Activated CD4-positive, alpha-beta T cell treated with anti-CD3 and anti-CD28 coated beads for 24 hours (primary cell): ENCODE data around the gene CLTCL1.
"Not testable (repeated sequence)": the region's sequence is repeated elsewhere in the genome, so short reads cannot be mapped to it uniquely, and the experiment has no call there.

ENCODE experiments used
- DNase-seq, 2 donors: peaks; one replicate each; pipeline ENCODE4 v3.0.0-alpha.2; 2020; ENCODE audit warnings: low read depth in 2 of 2

Gene CLTCL1

DNA sequence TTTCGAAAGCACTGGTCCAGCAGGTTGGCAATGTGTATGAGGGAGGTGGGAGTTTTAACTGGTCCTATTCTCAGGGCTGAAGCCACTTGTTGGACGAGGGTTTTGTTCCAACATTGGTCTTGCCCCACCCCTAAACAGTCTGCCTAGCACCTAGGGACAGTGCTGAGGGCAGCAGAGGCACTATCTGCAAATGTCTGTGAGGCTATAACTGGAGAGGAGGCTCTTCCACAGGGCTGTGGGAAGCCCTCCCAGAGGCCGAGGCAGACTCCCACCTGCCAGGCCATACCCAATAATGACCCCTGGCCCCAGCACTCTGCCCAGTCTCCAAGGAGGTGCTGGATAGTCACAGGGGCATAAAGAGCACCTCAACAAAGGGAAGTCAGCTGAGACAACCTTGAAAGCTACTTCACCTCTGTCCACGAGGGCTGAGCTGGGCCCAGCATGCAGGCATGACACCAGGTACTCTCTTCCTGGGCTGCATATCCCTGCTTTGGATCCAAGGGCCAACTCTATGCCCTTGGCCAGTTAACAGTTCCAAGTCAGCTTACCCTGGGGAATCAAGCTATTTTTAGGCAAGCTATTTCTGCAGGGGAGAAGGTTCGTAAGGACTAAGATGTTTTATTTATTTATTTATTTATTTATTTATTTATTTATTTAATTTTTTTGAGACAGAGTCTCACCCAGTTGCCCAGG is 72.8 kb downstream of the CLTCL1 start:
- DNase-seq, result no peak

DNA sequence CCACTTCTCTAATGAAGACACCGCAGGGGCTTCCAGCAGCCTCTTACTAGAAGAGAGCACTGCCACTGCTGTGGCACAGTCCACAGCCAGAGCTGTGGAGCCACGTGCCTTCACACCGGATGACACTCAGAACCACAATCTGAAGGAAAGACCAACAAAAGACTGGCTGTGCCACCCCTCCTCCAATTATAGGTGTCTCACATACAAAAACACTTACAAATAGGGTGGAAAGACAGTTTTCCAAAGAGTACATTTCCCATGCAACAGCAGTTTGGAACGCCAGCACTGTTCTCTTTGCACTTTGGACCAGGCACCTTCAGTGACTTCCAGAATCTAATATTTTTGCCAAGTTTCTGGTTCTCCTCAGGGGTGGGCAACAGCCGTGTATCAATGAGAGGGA is 74.9 kb downstream of the CLTCL1 start:
- no peak for DNase-seq

DNA sequence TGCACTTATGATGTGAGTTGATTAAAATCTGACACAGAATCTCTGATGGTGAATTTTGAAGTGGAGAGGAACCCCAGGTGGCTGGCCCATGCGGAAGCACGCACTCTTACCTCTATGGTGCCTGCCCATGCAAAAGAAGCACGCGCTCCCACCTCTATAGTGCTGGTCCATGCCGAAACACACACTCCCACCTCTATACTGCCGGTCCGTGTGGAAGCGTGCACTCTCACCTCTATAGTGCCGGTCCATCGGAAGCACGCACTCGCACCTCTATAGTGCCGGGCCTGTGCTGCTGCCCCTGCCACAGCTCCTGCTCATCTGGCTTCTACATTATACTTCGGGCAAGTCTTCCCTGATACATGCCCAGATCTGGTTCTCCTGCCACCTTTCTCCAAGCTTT is 76.2 kb downstream of the CLTCL1 start:
- no peak for DNase-seq

DNA sequence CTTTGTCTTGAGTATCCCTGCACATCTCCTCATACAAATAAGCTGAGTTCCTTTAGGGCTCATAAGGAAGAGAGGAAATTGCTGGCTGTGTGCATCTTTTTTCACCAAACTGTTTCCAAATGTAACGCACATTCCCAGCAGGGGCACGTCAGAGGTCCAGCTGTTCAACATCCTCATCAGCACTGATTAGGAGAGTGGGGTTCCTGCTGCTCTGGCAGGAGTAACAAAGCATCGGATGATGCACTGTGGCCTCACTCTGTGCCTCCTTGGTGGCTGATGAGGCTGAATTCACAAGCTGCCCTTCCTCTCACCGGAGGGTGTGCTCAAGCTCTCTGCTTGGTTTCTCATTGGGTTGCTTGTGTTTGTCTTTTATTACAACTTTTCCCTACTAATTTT is 77.4 kb downstream of the CLTCL1 start:
- no peak for DNase-seq

DNA sequence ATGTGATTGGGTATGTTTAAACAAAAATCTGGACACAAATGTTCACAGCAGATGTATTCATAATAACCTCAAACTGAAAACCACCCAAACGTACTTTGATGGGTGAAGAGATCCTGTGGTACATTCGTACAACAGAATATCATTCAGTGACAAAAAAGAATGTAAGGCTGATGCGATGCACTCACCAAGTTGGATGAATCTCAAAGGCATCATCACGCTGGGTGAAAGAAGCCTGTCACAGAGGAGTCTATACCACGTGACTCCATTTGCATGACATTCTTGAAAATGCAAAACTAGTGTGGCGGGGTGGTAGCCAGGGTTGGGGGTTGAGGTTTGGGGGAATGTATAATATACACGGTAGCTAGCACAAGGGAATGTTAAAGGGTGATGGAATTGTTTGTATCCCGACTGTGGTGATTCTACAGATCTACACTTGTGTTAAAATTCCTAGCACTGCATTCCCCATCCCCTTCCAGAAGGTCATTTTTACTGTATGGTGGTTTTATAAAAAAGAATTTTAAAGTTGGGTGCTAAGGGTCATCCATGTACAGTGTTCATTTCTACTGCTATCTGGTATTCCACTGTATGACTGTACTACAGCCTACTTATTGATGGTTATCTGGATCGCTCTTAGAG is 78.0 kb downstream of the CLTCL1 start:
- DNase-seq, result no peak

DNA sequence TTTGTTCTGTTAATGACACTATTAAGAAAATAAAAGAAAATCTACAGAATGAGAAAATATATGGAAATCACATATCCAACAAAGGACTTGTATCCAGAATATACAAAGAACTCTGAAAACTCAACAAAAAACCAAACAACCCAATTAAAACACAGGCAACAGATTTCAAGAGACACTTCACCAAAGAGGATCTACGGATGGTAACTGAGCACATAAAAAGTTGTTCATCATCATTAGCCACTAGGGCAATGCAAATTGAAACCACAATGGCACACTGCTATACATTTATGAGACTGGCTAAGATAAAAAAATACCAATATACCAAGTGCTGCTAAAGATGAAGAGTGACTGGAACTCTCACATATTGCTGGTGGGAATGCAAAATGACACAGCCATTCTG is 78.5 kb downstream of the CLTCL1 start:
- no peak for DNase-seq

DNA sequence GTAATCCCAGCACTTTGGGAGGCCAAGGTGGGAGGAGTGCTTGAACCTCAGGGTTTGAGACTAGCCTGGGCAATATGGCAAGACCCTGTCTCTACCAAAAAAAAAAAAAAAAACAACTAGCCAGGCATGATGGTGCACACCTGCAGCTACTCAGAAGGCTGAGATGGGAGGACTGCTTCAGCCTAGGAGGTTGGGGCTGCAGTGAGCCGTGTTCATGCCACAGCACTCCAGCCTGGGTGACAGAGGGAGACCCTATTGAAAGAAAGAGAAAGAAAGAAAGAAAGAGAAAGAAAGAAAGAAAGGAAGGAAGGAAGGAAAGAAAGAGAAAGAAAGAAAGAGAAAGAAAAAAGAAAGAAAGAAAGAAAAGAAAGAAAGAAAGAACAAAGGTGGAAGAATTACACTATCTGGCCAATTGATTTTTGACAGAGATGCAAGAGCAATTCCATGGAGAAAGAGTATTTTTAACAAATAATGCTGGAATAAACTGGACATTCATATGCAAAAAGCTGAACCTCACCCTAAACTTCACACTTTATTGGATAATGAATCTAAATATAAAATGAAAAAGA is 79.1 kb downstream of the CLTCL1 start:
- DNase-seq, result no peak

DNA sequence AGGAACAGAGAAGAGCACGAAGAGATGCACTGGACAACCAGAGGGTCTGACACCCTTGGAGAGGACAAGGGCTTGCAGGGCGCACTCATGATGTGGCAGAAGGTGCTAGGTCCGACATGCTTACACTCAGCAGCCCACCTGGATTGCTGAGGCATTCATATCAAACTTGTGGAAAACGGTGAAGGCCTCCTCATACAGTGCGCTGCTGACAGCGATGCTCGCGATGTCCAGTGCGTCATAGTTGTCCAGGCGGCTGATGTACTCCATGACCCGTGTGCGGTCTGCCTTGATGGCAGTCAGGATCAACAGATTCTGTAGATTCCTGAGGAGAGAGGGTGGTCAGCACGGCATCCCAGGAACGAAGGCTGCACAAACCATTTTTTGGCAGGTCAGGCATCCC is 81.3 kb downstream of the CLTCL1 start:
- DNase-seq, result no peak

DNA sequence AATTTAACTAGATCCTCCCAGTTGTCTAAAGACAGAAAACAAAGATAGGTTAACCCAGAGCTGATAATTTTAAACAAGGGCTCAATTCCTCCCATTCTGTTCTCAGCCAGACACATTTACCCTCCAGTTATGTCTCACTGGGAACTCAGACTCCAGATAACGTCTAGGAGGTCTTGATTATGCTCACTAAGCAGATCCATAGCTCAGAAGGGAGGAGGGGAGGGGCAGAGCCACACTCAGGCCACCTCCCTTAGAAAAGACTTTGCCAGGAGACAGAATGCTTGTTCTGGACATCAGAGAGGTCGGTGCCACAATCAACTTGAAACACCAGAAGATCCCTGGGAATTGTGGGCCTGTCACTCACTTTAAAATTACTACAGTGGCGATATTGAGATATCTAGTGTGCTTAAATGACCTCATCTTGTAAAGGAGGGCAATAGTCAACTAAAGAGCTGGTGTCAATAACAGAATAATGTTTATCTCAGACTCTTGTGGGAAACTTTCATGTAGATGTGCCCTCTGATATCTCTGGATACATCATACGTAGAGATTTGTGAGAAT is 83.2 kb downstream of the CLTCL1 start:
- DNase-seq, result no peak

DNA sequence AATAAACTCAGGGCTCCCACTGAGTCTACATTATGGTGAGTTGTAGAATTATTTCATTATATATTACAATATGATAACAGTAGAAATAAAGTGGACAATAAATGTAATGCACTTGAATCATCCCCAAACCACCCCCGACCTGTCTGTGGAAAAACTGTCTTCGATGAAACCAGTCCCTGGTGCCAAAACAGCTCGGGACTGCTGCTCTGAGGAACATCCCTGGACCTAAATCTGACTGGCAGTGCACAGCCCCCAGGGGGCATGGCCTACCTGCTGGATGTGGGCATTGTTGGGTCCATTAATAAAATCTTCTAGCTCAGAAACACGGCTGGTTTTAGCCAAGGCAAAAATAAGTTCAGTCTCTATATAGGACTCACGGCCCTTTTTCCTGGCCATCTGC is 83.6 kb downstream of the CLTCL1 start:
- DNase-seq, result no peak

DNA sequence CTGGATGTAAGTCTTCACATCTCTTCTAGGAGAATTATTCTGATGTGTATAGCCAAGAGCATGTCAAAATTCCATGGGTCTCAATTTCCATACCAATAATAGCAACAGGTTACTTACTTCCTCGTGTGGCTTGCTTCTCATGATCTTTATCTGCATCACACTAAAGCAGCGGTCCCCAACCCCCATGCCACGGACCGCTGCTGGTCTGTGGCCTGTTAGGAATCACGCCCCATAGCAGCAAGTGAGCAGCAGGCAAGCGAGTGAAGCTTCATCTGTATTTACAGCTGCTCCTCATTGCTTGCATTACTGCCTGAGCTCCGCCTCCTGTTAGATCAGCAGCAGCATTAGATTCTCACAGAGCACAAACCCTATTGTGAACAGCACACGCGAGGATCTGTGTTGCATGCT is 84.1 kb downstream of the CLTCL1 start:
- no peak for DNase-seq

DNA sequence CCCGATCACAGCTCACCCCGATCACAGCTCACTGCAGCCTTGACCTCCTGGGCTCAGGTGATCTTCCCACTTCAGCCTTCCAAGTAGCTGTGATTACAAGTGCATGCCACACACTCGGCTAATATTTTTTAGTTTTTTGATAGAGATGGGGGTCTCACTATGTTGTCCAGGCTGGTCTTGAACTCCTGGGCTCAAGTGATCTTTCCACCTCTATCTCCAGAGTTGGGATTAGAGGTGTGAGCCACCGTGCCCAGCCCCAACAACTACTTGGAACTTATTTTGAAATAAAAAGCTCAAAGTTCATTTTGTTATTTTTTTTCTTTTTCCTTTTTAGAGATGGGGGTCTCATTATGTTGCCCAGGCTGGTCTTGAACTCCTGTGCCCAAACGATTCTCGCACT is 85.2 kb downstream of the CLTCL1 start:
- no peak for DNase-seq

DNA sequence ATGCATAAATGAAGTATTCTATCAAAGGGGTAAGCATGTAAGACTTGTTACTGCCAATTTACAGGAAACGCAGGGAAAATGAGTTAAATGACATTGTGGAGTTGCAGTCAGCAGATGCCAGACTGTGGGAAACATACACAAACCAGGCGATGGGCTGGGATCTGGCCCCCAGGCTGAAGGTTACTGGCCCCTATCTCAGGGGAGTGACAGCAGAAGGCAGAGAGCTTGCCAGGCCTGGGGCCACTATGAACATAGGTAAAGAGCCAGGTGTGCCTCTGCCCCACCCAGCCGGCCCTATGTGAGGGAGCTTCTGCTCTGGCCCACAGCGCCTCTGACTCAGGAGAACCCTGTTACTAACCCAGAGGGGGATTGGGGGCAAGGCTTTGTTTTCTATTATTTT is 86.9 kb downstream of the CLTCL1 start:
- no peak for DNase-seq

DNA sequence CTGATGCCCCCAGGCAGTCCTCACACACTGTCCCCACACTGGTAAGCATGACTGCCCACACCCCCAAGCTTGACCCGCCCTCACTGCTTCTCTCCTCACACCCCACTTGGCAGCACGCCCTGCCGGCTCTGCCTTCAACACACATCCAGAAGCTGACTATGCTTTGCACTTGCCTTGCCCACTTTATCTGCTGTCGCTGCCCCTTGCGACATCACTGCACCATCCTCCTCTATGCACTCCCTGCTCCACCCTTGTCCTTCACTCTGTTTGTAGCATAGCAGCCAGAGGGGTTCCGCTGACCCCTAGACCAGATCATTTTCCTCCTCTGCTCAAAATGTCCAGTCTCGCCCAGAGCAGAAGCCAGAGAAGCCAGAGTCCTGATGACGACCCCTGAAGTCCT is 87.7 kb downstream of the CLTCL1 start:
- no peak for DNase-seq

DNA sequence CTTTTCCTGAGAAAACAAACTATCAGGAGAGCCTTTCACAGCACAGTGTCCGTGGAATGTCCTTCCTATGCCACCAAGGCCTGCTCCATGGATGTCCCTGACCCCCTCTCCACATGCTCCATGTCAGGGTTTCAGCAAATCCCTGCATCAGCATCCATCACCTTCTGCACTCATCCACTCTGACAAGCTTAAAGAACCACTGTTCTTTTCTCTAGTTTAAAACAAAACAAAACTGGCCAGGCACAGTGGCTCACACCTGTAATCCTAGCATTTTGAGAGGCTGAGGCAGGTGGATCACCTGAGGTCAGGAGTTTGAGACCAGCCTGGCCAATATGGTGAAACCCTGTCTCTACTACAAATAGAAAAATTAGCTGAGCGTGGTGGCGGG is 88.7 kb downstream of the CLTCL1 start:
- DNase-seq, result not testable (repeated sequence)

DNA sequence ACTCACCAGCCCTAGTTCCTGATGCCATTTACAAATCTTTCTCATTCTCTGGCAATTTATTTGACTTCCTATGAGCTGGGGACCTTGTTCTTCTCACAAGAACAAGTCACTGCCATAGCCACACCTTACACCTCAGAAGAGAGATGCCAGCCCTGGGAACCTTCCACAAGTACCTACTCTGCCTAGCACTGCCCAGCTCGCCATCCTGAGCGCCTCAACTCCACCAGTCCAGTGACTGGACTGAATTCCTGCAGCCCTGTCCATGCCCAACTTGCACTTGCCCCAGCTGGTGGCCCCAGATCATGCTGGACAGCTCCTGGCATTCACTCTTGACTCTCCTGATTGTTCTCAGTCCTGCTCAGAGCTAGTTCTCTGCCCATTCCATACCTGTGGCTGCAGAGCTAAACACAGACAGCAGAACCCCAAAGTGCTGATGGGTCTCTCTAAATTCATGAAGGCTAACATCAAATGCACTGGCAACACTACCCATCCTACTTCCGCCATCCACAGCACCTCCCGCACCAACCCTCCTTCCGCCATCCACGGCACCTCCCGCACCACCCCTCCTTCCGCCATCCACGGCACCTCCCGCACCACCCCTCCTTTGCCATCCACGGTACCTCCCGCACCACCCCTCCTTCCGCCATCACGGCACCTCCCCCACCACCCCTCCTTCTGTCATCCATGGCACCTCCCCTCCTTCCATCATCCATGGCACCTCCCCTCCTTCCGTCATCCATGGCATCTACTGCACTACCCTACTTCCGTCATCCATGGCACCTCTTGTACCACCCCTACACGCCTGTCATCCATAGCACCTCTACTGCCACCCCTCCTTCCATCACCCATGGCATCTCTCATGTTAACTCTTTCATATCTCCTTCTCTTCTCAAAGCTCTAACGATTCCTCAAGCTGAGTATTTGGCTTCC is 89.4 kb downstream of the CLTCL1 start:
- no peak for DNase-seq

DNA sequence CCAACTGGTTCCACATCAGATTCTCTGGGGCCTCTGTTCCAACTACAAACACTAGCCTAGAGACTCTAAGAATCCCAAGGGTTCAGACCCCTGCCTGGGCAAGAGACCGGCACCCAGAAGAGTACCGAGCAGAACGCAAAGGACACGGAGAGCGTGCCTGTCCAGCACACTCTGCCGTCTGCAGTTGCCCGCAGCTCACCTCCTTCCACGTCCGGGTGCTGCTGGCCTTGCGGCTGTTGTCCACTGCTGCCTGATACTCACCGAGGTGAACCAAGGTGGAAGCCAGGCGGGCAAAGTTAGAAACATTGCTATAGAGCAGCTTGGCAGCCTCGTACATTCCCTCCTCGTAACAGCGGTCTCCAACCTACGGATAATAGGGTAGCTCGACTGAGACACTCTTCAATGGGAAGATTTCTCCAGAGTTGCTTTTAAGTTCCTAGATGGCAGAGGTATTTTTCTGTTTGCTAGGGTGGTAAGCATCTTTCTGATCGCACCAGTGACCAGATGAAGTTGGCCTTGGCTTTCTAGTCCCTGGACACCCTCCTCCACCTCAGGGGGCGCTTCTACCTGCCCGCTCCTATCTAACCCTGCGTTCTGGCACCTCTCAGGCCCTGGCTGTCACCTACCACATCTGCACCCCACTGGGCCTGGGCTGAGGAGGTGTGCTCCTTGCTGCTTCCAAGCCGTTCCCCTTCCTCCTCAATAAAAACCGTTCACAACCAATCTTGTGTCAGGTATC is 90.2 kb downstream of the CLTCL1 start:
- no peak for DNase-seq

DNA sequence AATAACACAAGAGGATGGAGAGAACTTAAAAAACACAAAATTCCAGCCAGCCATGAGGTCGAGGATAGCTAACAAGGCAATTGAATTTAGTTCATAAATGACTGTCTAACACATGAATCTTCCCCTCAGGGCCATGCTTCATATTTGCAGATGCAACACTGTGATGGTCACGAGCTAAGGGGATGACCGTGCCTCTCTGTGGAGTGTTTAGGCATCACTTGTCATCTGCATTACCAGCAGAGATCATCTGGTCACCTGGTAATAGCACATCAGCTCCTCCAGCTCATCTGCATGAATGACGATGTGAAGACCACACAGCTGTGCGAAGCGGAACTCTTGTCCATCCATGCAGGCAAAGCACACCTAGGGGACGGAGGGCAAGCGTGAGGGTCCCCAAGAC is 92.0 kb downstream of the CLTCL1 start:
- DNase-seq, result no peak

DNA sequence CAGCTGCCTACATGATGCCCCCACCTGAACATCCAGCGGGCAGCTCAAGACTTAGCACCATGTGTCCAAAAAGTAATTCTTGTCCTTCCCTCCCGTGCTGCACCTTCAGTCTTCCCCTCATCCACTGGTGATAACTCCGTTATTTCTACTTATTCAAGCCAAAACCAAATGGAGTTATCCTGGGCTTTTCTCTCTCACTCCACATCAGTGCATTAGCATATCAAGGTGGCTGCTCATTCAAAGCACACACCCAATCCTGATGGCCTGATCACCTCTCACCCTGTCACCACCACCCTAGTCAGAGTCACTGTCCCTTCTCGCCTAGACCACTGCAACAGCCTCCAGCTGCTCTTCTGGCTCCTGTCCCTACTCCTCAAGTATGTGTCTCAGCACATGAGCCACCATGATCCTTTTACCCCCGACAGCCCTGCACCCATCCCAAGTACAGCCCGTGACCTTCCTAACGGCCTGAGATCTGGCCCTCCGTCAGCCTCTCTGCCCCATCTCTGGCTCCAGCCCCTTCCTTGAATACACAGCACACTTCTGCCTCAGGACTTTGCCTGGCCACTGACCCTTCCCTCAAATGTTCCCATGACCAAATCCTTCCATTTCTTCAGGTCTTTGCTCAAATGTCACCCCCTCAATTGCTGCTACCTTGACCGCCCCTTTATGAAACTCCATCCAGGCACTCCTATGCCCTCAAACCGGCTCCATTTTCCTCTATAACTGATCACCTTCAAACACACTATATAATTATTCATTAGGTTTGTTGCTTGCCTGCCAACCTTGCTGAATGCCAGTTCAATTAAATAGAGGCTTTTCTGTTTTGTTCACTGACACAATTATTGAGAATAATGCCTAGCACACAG is 93.3 kb downstream of the CLTCL1 start:
- no peak for DNase-seq

DNA sequence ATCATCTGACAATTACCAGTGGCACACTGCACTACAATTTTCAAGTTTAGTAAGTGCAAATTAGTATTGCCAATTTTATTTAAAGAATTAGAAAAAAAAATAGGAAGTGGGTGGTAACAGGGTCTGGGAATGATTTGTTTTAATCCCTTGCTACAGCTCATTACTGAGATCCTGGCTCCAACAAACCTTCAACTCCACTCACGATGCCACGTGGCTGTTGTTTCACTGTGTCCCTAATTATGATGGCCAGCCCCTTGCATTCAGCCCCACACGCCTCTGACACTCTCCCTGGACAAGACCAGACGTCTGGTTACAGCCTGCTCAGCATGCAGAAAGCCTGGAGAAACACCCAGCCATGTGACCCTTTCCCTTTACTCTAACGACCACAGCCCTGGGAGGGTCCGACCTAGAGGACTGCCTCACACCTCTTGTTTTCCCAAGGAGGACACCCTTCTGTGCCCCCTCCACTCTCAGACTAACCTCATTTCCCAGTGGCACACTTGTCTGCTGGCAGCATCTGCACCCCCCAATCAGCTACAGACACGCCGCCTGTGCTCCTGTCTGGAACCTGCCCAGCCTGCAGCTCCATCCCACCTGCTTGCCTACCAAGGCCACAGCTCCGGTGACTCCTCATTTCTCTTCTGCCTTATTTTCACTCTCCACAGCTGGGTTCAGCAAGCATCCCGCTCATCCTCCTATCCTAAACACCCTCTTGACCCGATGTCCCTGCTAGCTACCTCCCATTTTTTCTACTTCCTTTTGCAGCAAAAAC is 94.5 kb downstream of the CLTCL1 start:
- DNase-seq, result no peak
